HEK293 (cell line): Measurements from ENCODE around the gene MYRIP.

ENCODE experiments used
- CTCF ChIA-PET: fragments of 350-600 bp; formaldehyde crosslinking; extraction: SDS; loops from one replicate; lab custom pipeline; 2021; ENCODE audit warnings: antibody characterized with exemption; lab: Yijun Ruan, JAX
- POLR2A ChIA-PET: fragments of 300-600 bp; formaldehyde crosslinking; extraction: SDS; loops from one replicate; lab custom pipeline; 2020; ENCODE audit warnings: antibody characterized with exemption, inconsistent platforms; lab: Yijun Ruan, JAX
- H3K27ac ChIP-seq: fragments of 200-500 bp; sonication (Bioruptor generic); 2 replicates; pipeline ENCODE4 v1.5.1; 2014; ENCODE audit warnings: low read depth, low read length, control low read depth, inconsistent platforms; ENCODE audit errors: extremely low read depth
- H3K36me3 ChIP-seq, 2 experiments: fragments of 200-500 bp in 1 of 2; sonication (Bioruptor generic) in 1 of 2; 1 replicate in 1 of 2; 2 replicates in 1 of 2; pipeline ENCODE4 v1.5.1; 2014 to 2017; ENCODE audit warnings: inconsistent platforms in 2 of 2, low read length in 2 of 2; ENCODE audit not compliant: control insufficient read depth in 2 of 2, insufficient read depth in 1 of 2
- H3K4me1 ChIP-seq: fragments of 200-500 bp; sonication (Bioruptor generic); 2 replicates; pipeline ENCODE4 v1.5.1; 2014; ENCODE audit warnings: mild to moderate bottlenecking, low read length, inconsistent platforms; ENCODE audit not compliant: control insufficient read depth, insufficient read depth
- H3K4me3 ChIP-seq: 2 replicates; pipeline ENCODE4 v1.5.1; 2011; ENCODE audit warnings: low read depth, mild to moderate bottlenecking, control low read depth, low read length, moderate library complexity
- H3K9me3 ChIP-seq: fragments of 200-500 bp; sonication (Bioruptor generic); 2 replicates; pipeline ENCODE4 v1.5.1; 2014; ENCODE audit warnings: low read depth, low read length, inconsistent platforms; ENCODE audit not compliant: control insufficient read depth, insufficient read depth
- SP3 ChIP-seq: fragments of 450-650 bp; formaldehyde crosslinking; IDR thresholded peaks from 2 replicates; pipeline ENCODE4 v1.5.1; 2016; ENCODE audit warnings: missing biosample characterization, missing genetic modification characterization
- YY1 ChIP-seq: fragments of 450-650 bp; formaldehyde crosslinking; IDR thresholded peaks from 2 replicates; pipeline ENCODE4 v1.5.1; 2018; ENCODE audit warnings: missing biosample characterization, missing genetic modification characterization
- ZBTB20 ChIP-seq: fragments of 450-650 bp; formaldehyde crosslinking; IDR thresholded peaks from 2 replicates; pipeline ENCODE4 v1.5.1; 2016; ENCODE audit warnings: missing biosample characterization, missing genetic modification characterization
- ZFP37 ChIP-seq: fragments of 450-650 bp; formaldehyde crosslinking; IDR thresholded peaks from 2 replicates; pipeline ENCODE4 v1.5.1; 2016; ENCODE audit warnings: missing biosample characterization, missing genetic modification characterization
- ZNF211 ChIP-seq: fragments of 450-650 bp; formaldehyde crosslinking; IDR thresholded peaks from 2 replicates; pipeline ENCODE4 v1.5.1; 2016; ENCODE audit warnings: low read depth, missing biosample characterization, missing genetic modification characterization
- ZNF223 ChIP-seq: fragments of 450-650 bp; formaldehyde crosslinking; IDR thresholded peaks from 2 replicates; pipeline ENCODE4 v1.5.1; 2016; ENCODE audit warnings: missing biosample characterization, missing genetic modification characterization
- ZNF248 ChIP-seq: fragments of 450-650 bp; formaldehyde crosslinking; IDR thresholded peaks from 2 replicates; pipeline ENCODE4 v1.5.1; 2017; ENCODE audit warnings: missing biosample characterization, missing genetic modification characterization
- ZNF394 ChIP-seq: fragments of 450-650 bp; formaldehyde crosslinking; IDR thresholded peaks from 2 replicates; pipeline ENCODE4 v1.5.1; 2016; ENCODE audit warnings: missing biosample characterization, missing genetic modification characterization, mild to moderate bottlenecking, moderate library complexity, borderline replicate concordance
- ZNF510 ChIP-seq: fragments of 450-650 bp; formaldehyde crosslinking; IDR thresholded peaks from 2 replicates; pipeline ENCODE4 v1.5.1; 2018; ENCODE audit warnings: mild to moderate bottlenecking, missing genetic modification characterization, missing biosample characterization; ENCODE audit not compliant: insufficient replicate concordance
- ZNF701 ChIP-seq: fragments of 450-650 bp; formaldehyde crosslinking; IDR thresholded peaks from 2 replicates; pipeline ENCODE4 v1.5.1; 2016; ENCODE audit warnings: missing biosample characterization, missing genetic modification characterization
- ZXDB ChIP-seq: fragments of 450-650 bp; formaldehyde crosslinking; IDR thresholded peaks from 2 replicates; pipeline ENCODE4 v1.5.1; 2016; ENCODE audit warnings: missing biosample characterization, missing genetic modification characterization
- TF ChIP-seq, protein P1 (sequence below): fragments of 450-650 bp; formaldehyde crosslinking; IDR thresholded peaks from 2 replicates; pipeline ENCODE4 v1.5.1; 2016; ENCODE audit warnings: missing biosample characterization, missing genetic modification characterization
- TF ChIP-seq, protein P2 (sequence below): fragments of 450-650 bp; IDR thresholded peaks from 2 replicates; pipeline ENCODE4 v1.5.1; 2018; ENCODE audit warnings: missing biosample characterization, mild to moderate bottlenecking, missing genetic modification characterization
- TF ChIP-seq, protein P3 (sequence below): fragments of 450-650 bp; formaldehyde crosslinking; IDR thresholded peaks from 2 replicates; pipeline ENCODE4 v1.5.1; 2016; ENCODE audit warnings: missing biosample characterization, missing genetic modification characterization
- TF ChIP-seq, protein P4 (sequence below): fragments of 450-650 bp; formaldehyde crosslinking; IDR thresholded peaks from 2 replicates; pipeline ENCODE4 v1.5.1; 2016; ENCODE audit warnings: missing biosample characterization, missing genetic modification characterization
- TF ChIP-seq, protein P5 (sequence below): fragments of 450-650 bp; formaldehyde crosslinking; conservative IDR thresholded peaks from 2 replicates; pipeline ENCODE4 v1.5.1; 2016; ENCODE audit warnings: low read depth, missing biosample characterization, missing genetic modification characterization
- TF ChIP-seq, protein P6 (sequence below): fragments of 450-650 bp; formaldehyde crosslinking; IDR thresholded peaks from 2 replicates; pipeline ENCODE4 v1.5.1; 2016; ENCODE audit warnings: missing biosample characterization, missing genetic modification characterization

The MYRIP gene

DNA sequence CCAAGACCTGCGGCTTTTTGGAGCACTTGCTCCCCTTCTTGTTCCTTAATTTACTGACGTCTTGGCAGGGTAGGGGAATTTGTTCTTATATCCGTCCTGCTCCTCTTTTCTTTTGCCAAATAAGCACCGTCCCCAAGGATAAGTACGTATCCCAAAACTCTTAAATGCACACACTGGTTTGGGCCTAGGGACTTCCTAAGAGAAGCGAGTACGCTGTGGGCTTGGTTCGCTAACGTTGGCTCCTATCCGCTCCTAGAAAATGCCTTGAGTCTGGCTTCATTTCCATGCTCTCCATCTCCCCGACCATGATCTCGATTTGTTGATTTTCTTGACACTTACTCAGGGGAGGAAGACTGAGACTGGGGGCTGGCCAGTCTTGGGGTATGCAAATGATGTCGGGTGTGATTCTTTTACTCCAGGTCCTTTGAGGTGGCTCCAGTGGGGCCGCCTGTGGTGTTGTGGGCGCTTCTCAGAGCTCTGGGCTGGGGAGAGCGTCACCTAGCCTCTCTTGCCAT is 1.3 kb downstream of the MYRIP start:
- Histone ChIP-seq H3K9me3 (no peaks in the 10 kb centered on the region), H3K4me3 (no peak overlapping the region), H3K4me1 (no peaks in the 10 kb centered on the region), H3K27ac (no peak overlapping the region), H3K36me3 (no peaks in the 10 kb centered on the region)
- ChIA-PET CTCF (interaction anchor here (2.7 kb wide), 1 partner anchor 180 kb away, joined by 11 read pairs; no protein-coding TSS in a partner anchor), POLR2A (no interaction called here)
- TF ChIP-seq ZXDB (tag by site-specific recombination), result no peak

DNA sequence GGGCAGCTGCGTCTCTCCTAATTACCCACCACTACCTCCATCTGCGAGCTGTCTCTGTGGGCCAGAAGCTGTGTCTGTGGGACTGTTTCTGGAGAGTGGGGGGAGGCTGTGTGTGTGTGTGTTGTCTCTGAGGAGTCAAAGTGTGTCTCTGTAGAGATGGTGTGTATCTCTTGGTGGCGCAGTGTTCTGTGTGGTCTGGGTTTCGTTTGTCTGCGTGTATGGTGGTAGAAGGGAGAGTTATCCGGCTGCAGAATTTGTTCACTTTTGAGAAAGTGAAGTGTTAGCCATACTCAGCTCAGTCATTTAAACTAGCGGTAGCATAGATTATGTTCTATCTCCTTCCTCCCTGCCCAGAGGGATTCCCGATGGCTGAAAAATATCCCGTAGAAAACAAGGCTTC is 2.2 kb downstream of the MYRIP start:
- Histone ChIP-seq H3K4me1 (no peaks in the 10 kb centered on the region), H3K27ac (no peak overlapping the region), H3K4me3 (no peak overlapping the region), H3K36me3 (no peaks in the 10 kb centered on the region), H3K9me3 (no peaks in the 10 kb centered on the region)
- ChIA-PET CTCF (interaction anchor here (0.6 to 2.7 kb wide), 3 partner anchors 9 to 179 kb away, joined by 3 to 11 read pairs (median 3); no protein-coding TSS in a partner anchor), POLR2A (no interaction called here)
- TF ChIP-seq ZNF211 (tag by site-specific recombination) (no peak), SP3 (tag by site-specific recombination) (no peak), ZNF510 (tag by site-specific recombination) (no peak), ZNF394 (tag by site-specific recombination) (no peak), ZFP37 (tag by site-specific recombination) (no peak), ZBTB20 (tag by site-specific recombination) (no peak), ZNF701 (tag by site-specific recombination) (no peak)
- TF ChIP-seq, protein P1, sequence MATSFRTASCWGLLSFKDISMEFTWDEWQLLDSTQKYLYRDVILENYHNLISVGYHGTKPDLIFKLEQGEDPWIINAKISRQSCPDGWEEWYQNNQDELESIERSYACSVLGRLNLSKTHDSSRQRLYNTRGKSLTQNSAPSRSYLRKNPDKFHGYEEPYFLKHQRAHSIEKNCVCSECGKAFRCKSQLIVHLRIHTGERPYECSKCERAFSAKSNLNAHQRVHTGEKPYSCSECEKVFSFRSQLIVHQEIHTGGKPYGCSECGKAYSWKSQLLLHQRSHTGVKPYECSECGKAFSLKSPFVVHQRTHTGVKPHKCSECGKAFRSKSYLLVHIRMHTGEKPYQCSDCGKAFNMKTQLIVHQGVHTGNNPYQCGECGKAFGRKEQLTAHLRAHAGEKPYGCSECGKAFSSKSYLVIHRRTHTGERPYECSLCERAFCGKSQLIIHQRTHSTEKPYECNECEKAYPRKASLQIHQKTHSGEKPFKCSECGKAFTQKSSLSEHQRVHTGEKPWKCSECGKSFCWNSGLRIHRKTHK, result no peak
- TF ChIP-seq, protein P2, sequence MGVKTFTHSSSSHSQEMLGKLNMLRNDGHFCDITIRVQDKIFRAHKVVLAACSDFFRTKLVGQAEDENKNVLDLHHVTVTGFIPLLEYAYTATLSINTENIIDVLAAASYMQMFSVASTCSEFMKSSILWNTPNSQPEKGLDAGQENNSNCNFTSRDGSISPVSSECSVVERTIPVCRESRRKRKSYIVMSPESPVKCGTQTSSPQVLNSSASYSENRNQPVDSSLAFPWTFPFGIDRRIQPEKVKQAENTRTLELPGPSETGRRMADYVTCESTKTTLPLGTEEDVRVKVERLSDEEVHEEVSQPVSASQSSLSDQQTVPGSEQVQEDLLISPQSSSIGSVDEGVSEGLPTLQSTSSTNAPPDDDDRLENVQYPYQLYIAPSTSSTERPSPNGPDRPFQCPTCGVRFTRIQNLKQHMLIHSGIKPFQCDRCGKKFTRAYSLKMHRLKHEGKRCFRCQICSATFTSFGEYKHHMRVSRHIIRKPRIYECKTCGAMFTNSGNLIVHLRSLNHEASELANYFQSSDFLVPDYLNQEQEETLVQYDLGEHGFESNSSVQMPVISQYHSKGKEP (tag by site-specific recombination), result no peak
- TF ChIP-seq, protein P3, sequence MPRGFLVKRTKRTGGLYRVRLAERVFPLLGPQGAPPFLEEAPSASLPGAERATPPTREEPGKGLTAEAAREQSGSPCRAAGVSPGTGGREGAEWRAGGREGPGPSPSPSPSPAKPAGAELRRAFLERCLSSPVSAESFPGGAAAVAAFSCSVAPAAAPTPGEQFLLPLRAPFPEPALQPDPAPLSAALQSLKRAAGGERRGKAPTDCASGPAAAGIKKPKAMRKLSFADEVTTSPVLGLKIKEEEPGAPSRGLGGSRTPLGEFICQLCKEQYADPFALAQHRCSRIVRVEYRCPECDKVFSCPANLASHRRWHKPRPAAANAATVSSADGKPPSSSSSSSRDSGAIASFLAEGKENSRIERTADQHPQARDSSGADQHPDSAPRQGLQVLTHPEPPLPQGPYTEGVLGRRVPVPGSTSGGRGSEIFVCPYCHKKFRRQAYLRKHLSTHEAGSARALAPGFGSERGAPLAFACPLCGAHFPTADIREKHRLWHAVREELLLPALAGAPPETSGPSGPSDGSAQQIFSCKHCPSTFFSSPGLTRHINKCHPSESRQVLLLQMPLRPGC (tag by site-specific recombination), result no peak

DNA sequence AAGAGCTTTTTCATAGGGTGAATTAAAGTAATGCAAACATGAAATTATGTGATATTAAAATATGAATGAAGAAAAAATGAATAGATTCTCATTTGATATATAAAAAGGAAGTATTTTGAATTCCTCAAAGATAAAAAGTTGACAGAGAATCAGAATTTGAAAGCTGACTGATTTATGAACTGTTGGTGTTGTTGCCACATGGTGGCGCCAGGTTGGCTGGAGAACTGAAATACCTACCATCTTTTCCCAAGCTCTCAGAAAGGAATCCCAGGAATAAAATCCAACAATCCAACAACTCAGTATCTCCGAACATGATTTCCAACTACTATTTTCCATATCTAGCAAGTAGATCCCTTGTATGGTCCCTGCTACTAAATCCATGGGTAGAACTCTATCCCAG is 3.1 kb downstream of the MYRIP start:
- POLR2A ChIA-PET, result no interaction called here
- H3K9me3 ChIP-seq, result no peaks in the 10 kb centered on the region
- H3K36me3 ChIP-seq, result no peaks in the 10 kb centered on the region
- no peak overlapping the region for H3K27ac ChIP-seq
- H3K4me1 ChIP-seq, result no peaks in the 10 kb centered on the region
- CTCF ChIA-PET, result interaction anchor here (0.6 to 2.7 kb wide), 8 partner anchors 10 to 385 kb away, joined by 3 to 12 read pairs (median 3); no protein-coding TSS in a partner anchor
- no peak overlapping the region for H3K4me3 ChIP-seq
- TF ChIP-seq ZNF701 (tag by site-specific recombination), result no peak
- TF ChIP-seq, protein P4, sequence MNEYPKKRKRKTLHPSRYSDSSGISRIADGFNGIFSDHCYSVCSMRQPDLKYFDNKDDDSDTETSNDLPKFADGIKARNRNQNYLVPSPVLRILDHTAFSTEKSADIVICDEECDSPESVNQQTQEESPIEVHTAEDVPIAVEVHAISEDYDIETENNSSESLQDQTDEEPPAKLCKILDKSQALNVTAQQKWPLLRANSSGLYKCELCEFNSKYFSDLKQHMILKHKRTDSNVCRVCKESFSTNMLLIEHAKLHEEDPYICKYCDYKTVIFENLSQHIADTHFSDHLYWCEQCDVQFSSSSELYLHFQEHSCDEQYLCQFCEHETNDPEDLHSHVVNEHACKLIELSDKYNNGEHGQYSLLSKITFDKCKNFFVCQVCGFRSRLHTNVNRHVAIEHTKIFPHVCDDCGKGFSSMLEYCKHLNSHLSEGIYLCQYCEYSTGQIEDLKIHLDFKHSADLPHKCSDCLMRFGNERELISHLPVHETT, result no peak
- TF ChIP-seq, protein P5, sequence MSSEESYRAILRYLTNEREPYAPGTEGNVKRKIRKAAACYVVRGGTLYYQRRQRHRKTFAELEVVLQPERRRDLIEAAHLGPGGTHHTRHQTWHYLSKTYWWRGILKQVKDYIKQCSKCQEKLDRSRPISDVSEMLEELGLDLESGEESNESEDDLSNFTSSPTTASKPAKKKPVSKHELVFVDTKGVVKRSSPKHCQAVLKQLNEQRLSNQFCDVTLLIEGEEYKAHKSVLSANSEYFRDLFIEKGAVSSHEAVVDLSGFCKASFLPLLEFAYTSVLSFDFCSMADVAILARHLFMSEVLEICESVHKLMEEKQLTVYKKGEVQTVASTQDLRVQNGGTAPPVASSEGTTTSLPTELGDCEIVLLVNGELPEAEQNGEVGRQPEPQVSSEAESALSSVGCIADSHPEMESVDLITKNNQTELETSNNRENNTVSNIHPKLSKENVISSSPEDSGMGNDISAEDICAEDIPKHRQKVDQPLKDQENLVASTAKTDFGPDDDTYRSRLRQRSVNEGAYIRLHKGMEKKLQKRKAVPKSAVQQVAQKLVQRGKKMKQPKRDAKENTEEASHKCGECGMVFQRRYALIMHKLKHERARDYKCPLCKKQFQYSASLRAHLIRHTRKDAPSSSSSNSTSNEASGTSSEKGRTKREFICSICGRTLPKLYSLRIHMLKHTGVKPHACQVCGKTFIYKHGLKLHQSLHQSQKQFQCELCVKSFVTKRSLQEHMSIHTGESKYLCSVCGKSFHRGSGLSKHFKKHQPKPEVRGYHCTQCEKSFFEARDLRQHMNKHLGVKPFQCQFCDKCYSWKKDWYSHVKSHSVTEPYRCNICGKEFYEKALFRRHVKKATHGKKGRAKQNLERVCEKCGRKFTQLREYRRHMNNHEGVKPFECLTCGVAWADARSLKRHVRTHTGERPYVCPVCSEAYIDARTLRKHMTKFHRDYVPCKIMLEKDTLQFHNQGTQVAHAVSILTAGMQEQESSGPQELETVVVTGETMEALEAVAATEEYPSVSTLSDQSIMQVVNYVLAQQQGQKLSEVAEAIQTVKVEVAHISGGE (tag by site-specific recombination), result no peak
- no peak for TF ChIP-seq ZNF248 (tag by site-specific recombination)
- TF ChIP-seq, protein P2 (tag by site-specific recombination), result no peak
- TF ChIP-seq, protein P6, sequence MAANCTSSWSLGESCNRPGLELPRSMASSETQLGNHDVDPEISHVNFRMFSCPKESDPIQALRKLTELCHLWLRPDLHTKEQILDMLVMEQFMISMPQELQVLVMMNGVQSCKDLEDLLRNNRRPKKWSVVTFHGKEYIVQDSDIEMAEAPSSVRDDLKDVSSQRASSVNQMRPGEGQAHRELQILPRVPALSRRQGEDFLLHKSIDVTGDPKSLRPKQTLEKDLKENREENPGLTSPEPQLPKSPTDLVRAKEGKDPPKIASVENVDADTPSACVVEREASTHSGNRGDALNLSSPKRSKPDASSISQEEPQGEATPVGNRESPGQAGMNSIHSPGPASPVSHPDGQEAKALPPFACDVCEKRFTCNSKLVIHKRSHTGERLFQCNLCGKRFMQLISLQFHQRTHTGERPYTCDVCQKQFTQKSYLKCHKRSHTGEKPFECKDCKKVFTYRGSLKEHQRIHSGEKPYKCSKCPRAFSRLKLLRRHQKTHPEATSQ, result no peak
- no peak for TF ChIP-seq ZNF223 (tag by site-specific recombination)
- no peak for TF ChIP-seq YY1 (tag by site-specific recombination)
